Spinal cord (tissue), 10 donors: ENCODE measurements around the gene ANO6. TPM values are rescaled to one million over a fixed set of nuclear protein-coding genes. Genes with fewer than 3 reads are reported as not detected.

Experiments used
- DNase-seq, 6 donors: peaks; one replicate each; pipeline versions ENCODE4 v3.0.0 to v3.0.0-alpha.2; 2013 to 2015; ENCODE audit warnings: low spot score in 6 of 6, low read depth in 4 of 6
- H3K27ac ChIP-seq: one replicate; pipeline ENCODE4 v1.5.1; 2013; ENCODE audit warnings: low read depth, low read length, control low read depth
- H3K27me3 ChIP-seq: one replicate; pipeline ENCODE4 v1.6.1; 2013; ENCODE audit warnings: low read length; ENCODE audit not compliant: control insufficient read depth, insufficient read depth
- H3K36me3 ChIP-seq: one replicate; pipeline ENCODE4 v1.6.1; 2013; ENCODE audit warnings: low read length; ENCODE audit not compliant: control insufficient read depth, insufficient read depth
- H3K4me1 ChIP-seq: one replicate; pipeline ENCODE4 v1.6.1; 2013; ENCODE audit warnings: low read length; ENCODE audit not compliant: control insufficient read depth, insufficient read depth
- H3K4me3 ChIP-seq: one replicate; pipeline ENCODE4 v1.5.1; 2013; ENCODE audit warnings: low read depth, low read length, control low read depth
- H3K9me3 ChIP-seq: one replicate; pipeline ENCODE4 v1.6.1; 2013; ENCODE audit warnings: low read length; ENCODE audit not compliant: control insufficient read depth, insufficient read depth
- WGBS: methylation state at CpG from one replicate; pipeline ENCODE4 v1.1.5; 2013; ENCODE audit warnings: missing lambda C conversion rate; ENCODE audit not compliant: insufficient coverage; 5-methylcytosine and 5-hydroxymethylcytosine counted together
- polyA plus RNA-seq, 2 donors: library from polyadenylated mRNA; unstranded; fragments of 120-200 nt; gene quantifications; one replicate each; pipeline ENCODE4 v1.2.1, GENCODE V29; 2013; ENCODE audit not compliant: insufficient read length in 2 of 2
- total RNA-seq, 2 donors: library from RNA; depleted of rRNA in 1 of 2; stranded (reverse); fragments of 120-200 nt in 1 of 2; fragments of >200 nt in 1 of 2; gene quantifications; one replicate each; pipeline versions ENCODE4 v1.2.3 to v1.2.4, GENCODE V29; 2013 to 2014
- donor health status: healthy.

ANO6 gene
- total and polyA plus RNA-seq, 4 donors: 21.6 to 105 (median 42.9) TPM

DNA sequence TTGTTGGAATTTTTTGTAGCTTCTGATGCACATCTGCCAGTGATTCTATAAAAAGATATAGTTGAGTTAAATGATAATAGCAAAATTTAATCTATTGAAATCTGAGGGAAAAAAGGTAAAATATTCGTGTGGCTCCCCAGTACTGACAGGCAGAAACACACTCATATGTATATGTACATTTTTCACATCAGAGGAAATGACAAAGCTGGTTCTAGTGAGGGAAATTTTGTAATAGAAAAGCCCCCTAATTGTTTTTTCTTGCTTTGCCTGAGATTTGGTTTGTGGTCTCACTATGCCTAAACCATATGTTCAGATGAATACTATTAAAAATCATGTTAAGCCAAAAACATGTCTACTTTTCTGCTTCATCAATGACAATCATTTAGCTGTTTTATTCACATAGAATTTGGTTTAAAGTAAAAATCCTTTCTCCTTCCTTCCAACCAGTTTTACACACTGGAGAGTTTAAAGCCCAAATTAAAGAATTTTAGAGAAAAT is 203.5 kb downstream of the ANO6 start:
- Histone ChIP-seq H3K4me1 (no peaks in the 10 kb centered on the region), H3K9me3 (no peaks in the 10 kb centered on the region), H3K4me3 (no peak overlapping the region), H3K36me3 (peaks cover 3% of the 10 kb centered on the region), H3K27ac (no peak overlapping the region), H3K27me3 (no peaks in the 10 kb centered on the region)
- no peak for DNase-seq
- WGBS: no CpG with 5 or more reads among the region's 1 CpG

DNA sequence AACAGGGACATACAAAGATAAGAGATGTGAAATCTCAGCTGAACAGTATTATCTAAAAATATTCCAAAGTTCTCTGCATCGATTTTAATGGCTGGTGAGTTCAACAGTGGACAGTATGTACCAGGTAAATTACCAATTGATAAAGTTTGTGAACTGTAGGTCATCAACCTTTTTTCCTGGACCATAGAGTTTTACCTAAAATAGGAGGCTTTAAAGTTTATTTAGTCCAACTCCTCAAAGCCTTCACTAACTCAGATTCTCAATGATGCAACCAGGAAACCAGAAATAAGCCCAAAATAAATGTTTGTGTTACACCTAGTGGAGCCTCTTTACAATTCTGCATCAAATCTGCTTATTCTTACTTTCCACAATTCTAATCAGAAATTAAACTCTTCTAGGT is 205.8 kb downstream of the ANO6 start:
- no CpG with 5 or more reads among the region's 1 CpG for WGBS
- DNase-seq: no peak
- no peak overlapping the region for H3K27ac ChIP-seq
- no peaks in the 10 kb centered on the region for H3K9me3 ChIP-seq
- no peaks in the 10 kb centered on the region for H3K36me3 ChIP-seq
- H3K4me3 ChIP-seq: no peak overlapping the region
- no peaks in the 10 kb centered on the region for H3K4me1 ChIP-seq
- H3K27me3 ChIP-seq: no peaks in the 10 kb centered on the region

DNA sequence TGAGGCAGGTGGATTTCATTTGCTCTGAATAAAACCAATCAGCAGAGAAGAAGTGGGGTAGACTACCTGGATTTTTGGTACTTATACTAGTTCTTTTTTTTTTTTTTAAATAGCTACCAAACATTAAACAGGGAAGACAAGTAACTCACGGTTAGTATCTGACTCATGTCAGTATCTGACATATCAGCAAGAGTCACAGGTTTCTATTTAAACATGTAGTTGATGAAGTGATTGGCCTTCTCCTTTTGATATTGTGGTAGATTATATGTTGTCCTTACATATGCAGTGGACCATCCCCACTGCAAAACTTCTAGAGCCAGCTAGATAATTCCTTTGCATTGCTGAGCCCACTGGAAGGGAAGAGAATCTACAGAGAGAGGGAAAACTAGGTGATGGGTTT is 208.0 kb downstream of the ANO6 start:
- no peaks in the 10 kb centered on the region for H3K36me3 ChIP-seq
- no peaks in the 10 kb centered on the region for H3K4me1 ChIP-seq
- no peaks in the 10 kb centered on the region for H3K27me3 ChIP-seq
- no peak overlapping the region for H3K27ac ChIP-seq
- no CpG with 5 or more reads among the region's 1 CpG for WGBS
- no peaks in the 10 kb centered on the region for H3K9me3 ChIP-seq
- H3K4me3 ChIP-seq: no peak overlapping the region
- DNase-seq: no peak

DNA sequence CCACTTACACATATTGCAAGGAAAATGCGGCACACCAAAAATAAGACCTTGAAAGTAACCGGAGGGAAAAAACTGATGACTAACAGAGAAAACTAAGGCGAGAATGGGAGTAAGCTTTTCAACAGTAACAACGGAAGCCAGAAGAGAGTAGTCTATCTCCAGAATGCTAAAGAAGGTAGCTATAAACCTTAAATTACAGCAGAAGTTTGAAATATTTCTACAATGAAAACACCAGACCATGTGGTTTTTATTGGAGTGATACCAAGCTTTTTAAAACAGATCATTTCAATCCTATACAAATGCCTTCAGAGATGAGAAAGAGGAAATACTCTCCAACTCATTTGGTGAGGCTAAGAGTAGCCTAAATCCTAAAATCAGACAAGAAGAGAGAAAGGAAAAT is 209.5 kb downstream of the ANO6 start:
- no peak for DNase-seq
- H3K27me3 ChIP-seq: no peaks in the 10 kb centered on the region
- H3K36me3 ChIP-seq: no peaks in the 10 kb centered on the region
- no CpG with 5 or more reads among the region's 4 CpGs for WGBS
- no peaks in the 10 kb centered on the region for H3K4me1 ChIP-seq
- H3K27ac ChIP-seq: no peak overlapping the region
- no peak overlapping the region for H3K4me3 ChIP-seq
- H3K9me3 ChIP-seq: no peaks in the 10 kb centered on the region

DNA sequence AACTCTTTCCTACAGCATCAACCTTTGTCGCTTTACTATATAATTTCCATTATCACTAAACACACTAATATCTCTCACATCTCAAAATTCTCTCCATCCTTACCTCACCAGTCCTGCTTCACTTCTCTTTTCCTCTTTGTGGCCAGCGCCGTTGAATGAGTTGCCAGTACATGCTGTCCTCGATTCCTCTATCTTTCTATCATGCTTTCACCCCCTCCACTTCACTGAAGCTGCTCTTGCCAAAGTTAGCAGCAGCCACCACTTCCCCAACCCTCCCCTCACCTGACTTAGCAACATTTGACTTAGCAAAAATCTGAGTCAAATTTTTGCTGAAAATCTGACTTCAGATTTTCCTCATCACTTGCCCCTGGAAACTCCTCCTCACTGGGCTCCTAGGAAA is 210.4 kb downstream of the ANO6 start:
- no peak overlapping the region for H3K27ac ChIP-seq
- DNase-seq: no peak
- 99% methylated on average over 4 of the region's 4 CpGs for WGBS
- H3K9me3 ChIP-seq: no peaks in the 10 kb centered on the region
- H3K4me1 ChIP-seq: no peaks in the 10 kb centered on the region
- no peaks in the 10 kb centered on the region for H3K27me3 ChIP-seq
- H3K36me3 ChIP-seq: no peaks in the 10 kb centered on the region
- H3K4me3 ChIP-seq: no peak overlapping the region

DNA sequence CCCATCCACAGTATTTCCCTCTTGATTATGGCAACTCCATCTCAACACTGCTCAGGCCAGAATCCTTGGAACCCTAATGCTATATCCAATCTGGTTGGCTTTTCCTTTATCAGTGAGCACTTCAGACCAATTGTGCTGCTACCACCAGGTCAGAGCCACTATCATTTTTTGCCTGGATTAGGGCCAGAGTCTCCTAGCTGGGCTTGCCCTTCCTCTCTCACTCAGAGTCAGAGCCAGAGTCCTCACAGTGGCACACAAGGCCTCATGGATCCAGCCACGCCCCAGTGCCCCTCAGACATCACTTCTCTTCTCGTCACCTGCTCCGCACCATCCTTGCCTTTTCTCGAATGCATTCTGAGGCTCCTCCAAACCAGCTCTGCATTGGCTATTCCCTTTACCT is 211.1 kb downstream of the ANO6 start:
- H3K36me3 ChIP-seq: no peaks in the 10 kb centered on the region
- no peaks in the 10 kb centered on the region for H3K4me1 ChIP-seq
- H3K27me3 ChIP-seq: no peaks in the 10 kb centered on the region
- no peaks in the 10 kb centered on the region for H3K9me3 ChIP-seq
- DNase-seq: no peak
- no peak overlapping the region for H3K4me3 ChIP-seq
- WGBS: 94% methylated on average over 3 of the region's 4 CpGs
- no peak overlapping the region for H3K27ac ChIP-seq

DNA sequence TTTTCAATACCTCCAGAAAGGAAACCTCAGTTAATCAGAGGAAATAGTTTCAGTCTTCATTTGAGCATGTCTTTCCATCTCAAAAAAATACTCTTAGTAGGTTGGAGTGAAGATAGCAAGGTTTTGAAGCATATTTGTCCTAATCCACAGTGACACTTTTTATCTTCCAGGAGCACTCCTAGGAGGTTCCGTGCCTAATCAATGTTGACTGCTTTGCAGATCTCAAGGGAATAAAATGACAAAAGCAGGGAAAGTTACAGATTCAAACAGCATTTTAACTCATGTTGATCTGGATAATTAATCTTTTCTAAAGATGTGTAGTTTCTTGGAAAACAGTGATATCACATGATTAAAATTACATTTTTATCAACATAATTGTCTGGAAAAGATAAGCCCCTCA is 213.9 kb downstream of the ANO6 start:
- Histone ChIP-seq H3K27ac (no peak overlapping the region), H3K36me3 (no peaks in the 10 kb centered on the region), H3K9me3 (no peaks in the 10 kb centered on the region), H3K4me1 (no peaks in the 10 kb centered on the region), H3K27me3 (no peaks in the 10 kb centered on the region), H3K4me3 (no peak overlapping the region)
- DNase-seq: no peak
- no CpG with 5 or more reads among the region's 1 CpG for WGBS

DNA sequence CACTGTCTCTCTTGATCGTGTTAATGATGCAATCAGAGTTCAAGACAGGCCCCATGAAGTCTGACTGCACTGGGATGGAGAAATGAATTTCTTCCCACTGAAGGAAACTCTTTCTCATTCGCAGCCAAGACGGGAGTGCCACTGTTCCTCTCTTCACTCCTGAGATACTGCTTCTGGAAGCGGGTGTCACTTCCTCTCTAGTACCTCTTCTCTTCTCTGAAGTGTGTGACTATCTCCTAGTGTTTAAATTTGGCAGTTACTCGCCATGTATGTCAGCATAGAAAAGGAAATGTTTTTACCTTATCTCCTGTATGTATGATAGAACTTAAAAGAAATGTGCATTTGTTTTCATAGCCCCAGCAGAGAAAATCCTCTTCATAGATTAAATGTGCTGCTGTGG is 215.2 kb downstream of the ANO6 start:
- no peaks in the 10 kb centered on the region for H3K27me3 ChIP-seq
- H3K4me3 ChIP-seq: no peak overlapping the region
- no peaks in the 10 kb centered on the region for H3K9me3 ChIP-seq
- no peak for DNase-seq
- H3K4me1 ChIP-seq: no peaks in the 10 kb centered on the region
- WGBS: 100% methylated on average over 1 of the region's 5 CpGs
- no peaks in the 10 kb centered on the region for H3K36me3 ChIP-seq
- H3K27ac ChIP-seq: no peak overlapping the region

DNA sequence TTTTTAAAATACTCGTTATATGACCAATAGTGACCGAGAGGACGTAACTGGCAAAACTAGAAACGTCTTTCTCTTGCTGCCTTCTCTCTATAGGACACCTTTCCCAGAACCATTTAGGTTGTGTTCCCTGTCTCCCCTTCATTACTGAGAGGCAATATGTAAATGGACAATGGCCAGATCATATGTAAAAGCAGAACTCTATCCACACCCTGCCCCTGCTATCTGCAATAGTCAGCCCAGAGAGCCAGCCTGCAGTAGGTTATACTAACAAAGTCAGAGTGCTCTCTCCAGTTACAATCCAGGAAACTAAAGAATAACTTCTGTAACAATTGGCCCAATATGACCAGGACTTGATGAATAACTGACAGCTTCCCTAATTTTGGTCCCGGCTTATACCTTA is 216.8 kb downstream of the ANO6 start:
- H3K36me3 ChIP-seq: no peaks in the 10 kb centered on the region
- no peak for DNase-seq
- WGBS: 98% methylated on average over 3 of the region's 5 CpGs
- no peaks in the 10 kb centered on the region for H3K4me1 ChIP-seq
- no peak overlapping the region for H3K27ac ChIP-seq
- H3K4me3 ChIP-seq: no peak overlapping the region
- H3K9me3 ChIP-seq: no peaks in the 10 kb centered on the region
- no peaks in the 10 kb centered on the region for H3K27me3 ChIP-seq

DNA sequence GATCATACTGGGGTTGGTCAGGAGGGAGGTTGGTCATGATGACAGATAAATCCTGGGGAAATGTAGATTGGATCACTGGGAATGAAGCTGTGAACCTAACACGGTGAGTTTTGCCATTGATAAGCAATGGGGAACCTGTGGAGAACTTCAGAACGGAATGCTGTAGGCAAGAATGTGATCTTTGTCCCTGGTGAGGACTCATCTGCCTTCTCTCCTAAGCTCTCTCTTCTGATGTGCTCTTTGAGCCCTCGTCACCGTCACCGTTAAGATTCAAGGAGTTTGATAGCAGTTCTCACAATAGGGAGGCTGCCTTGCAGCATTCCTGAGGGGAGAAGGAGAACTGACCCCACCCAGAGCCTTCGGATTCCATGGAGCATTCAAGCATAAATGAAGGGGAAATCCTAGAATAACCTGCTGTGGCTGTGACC is 217.6 kb downstream of the ANO6 start:
- DNase-seq: no peak
- no peak overlapping the region for H3K27ac ChIP-seq

More for the DNA sequence above, 217.6 kb downstream of the ANO6 start:
- H3K4me3 ChIP-seq: no peak overlapping the region
- no peaks in the 10 kb centered on the region for H3K4me1 ChIP-seq
- H3K9me3 ChIP-seq: no peaks in the 10 kb centered on the region
- 58% methylated on average over 2 of the region's 6 CpGs for WGBS
- H3K36me3 ChIP-seq: no peaks in the 10 kb centered on the region
- H3K27me3 ChIP-seq: no peaks in the 10 kb centered on the region
